HEK293T (cell line): ENCODE results near the gene TRPM3.

Source experiments
- CTCF ChIA-PET: fragments of 350-600 bp; formaldehyde crosslinking; extraction: SDS; loops from one replicate; lab custom pipeline; 2021; ENCODE audit warnings: antibody characterized with exemption, inconsistent platforms; lab: Yijun Ruan, JAX
- POLR2A ChIA-PET: fragments of 350-600 bp; formaldehyde crosslinking; extraction: SDS; loops from one replicate; lab custom pipeline; 2020; ENCODE audit warnings: antibody characterized with exemption, inconsistent platforms; lab: Yijun Ruan, JAX
- DNase-seq: peaks from one replicate; pipeline ENCODE4 v3.0.0; 2012; ENCODE audit warnings: mixed read lengths; ENCODE audit errors: extremely low spot score
- ARNT ChIP-seq: fragments of 450-650 bp; IDR thresholded peaks from 2 replicates; pipeline ENCODE4 v1.6.1; 2017; ENCODE audit warnings: mild to moderate bottlenecking
- BHLHE40 ChIP-seq: fragments of 450-650 bp; IDR thresholded peaks from 2 replicates; pipeline ENCODE4 v1.6.1; 2016; ENCODE audit warnings: mild to moderate bottlenecking, moderate library complexity, borderline replicate concordance
- CTBP1 ChIP-seq: fragments of 450-650 bp; IDR thresholded peaks from 2 replicates; pipeline ENCODE4 v1.6.1; 2016; ENCODE audit warnings: borderline replicate concordance
- ELF4 ChIP-seq: fragments of 450-650 bp; IDR thresholded peaks from 2 replicates; pipeline ENCODE4 v1.6.1; 2017; ENCODE audit warnings: antibody characterized with exemption
- FOXA1 ChIP-seq: fragments of 450-650 bp; IDR thresholded peaks from 2 replicates; pipeline ENCODE4 v1.6.1; 2016; ENCODE audit warnings: mild to moderate bottlenecking
- FOXK2 ChIP-seq: fragments of 450-650 bp; IDR thresholded peaks from 2 replicates; pipeline ENCODE4 v1.6.1; 2016; ENCODE audit warnings: mild to moderate bottlenecking
- FOXM1 ChIP-seq: fragments of 450-650 bp; IDR thresholded peaks from 2 replicates; pipeline ENCODE4 v1.6.1; 2017; ENCODE audit warnings: mild to moderate bottlenecking, borderline replicate concordance
- HDGF ChIP-seq: fragments of 450-650 bp; IDR thresholded peaks from 2 replicates; pipeline ENCODE4 v1.6.1; 2017; ENCODE audit warnings: antibody characterized with exemption, borderline replicate concordance
- L3MBTL2 ChIP-seq: fragments of 450-650 bp; conservative IDR thresholded peaks from 2 replicates; pipeline ENCODE4 v1.6.1; 2016; ENCODE audit warnings: mild to moderate bottlenecking
- LEF1 ChIP-seq: fragments of 450-650 bp; IDR thresholded peaks from 2 replicates; pipeline ENCODE4 v1.6.1; 2017; ENCODE audit warnings: mild to moderate bottlenecking, borderline replicate concordance
- NFRKB ChIP-seq: fragments of 450-650 bp; IDR thresholded peaks from 2 replicates; pipeline ENCODE4 v1.6.1; 2016; ENCODE audit warnings: mild to moderate bottlenecking, moderate library complexity
- PKNOX1 ChIP-seq: fragments of 450-650 bp; IDR thresholded peaks from 2 replicates; pipeline ENCODE4 v1.6.1; 2016
- SP1 ChIP-seq: fragments of 450-650 bp; IDR thresholded peaks from 2 replicates; pipeline ENCODE4 v1.6.1; 2017
- SUZ12 ChIP-seq: fragments of 450-650 bp; IDR thresholded peaks from 2 replicates; pipeline ENCODE4 v1.6.1; 2016; ENCODE audit warnings: mild to moderate bottlenecking
- TARDBP ChIP-seq: fragments of 450-650 bp; IDR thresholded peaks from 2 replicates; pipeline ENCODE4 v1.6.1; 2016
- ZNF384 ChIP-seq: fragments of 450-650 bp; IDR thresholded peaks from 2 replicates; pipeline ENCODE4 v1.6.1; 2016

The TRPM3 gene

GRCh38 chr9:70902692-70903131 is 218.7 kb downstream of the TRPM3 start:
- POLR2A ChIA-PET, result no interaction called here
- no peak for DNase-seq
- TF ChIP-seq HDGF (no peak), TARDBP (no peak), ZNF384 (no peak), FOXA1 (no peak), PKNOX1 (no peak), ELF4 (no peak), CTBP1 (no peak), FOXK2 (no peak), SUZ12 (no peak), BHLHE40 (no peak), NFRKB (no peak), SP1 (no peak), FOXM1 (no peak)
- CTCF ChIA-PET, result no interaction called here

GRCh38 chr9:70902171-70902570 is 219.2 kb downstream of the TRPM3 start:
- DNase-seq, result no peak
- CTCF ChIA-PET, result no interaction called here
- POLR2A ChIA-PET, result no interaction called here
- no peak for TF ChIP-seq PKNOX1
- TF ChIP-seq TARDBP, result no peak
- TF ChIP-seq FOXK2, result no peak
- TF ChIP-seq SP1, result no peak
- no peak for TF ChIP-seq ARNT
- TF ChIP-seq ELF4, result no peak
- TF ChIP-seq CTBP1, result no peak
- TF ChIP-seq HDGF, result no peak
- TF ChIP-seq L3MBTL2, result no peak
- TF ChIP-seq BHLHE40, result no peak
- TF ChIP-seq FOXM1, result no peak
- no peak for TF ChIP-seq NFRKB
- no peak for TF ChIP-seq FOXA1
- TF ChIP-seq LEF1, result no peak
- TF ChIP-seq ZNF384, result no peak
- no peak for TF ChIP-seq SUZ12

GRCh38 chr9:70901746-70902145 is 219.7 kb downstream of the TRPM3 start:
- DNase-seq, result no peak
- TF ChIP-seq LEF1 (no peak), TARDBP (no peak), NFRKB (no peak), ZNF384 (no peak), ARNT (no peak), FOXA1 (no peak), PKNOX1 (no peak), SP1 (no peak), FOXM1 (no peak)
- ChIA-PET CTCF (no interaction called here), POLR2A (no interaction called here)

- ChIA-PET CTCF (no interaction called here), POLR2A (no interaction called here)
- no peak for DNase-seq
- TF ChIP-seq SP1, result no peak
- TF ChIP-seq BHLHE40, result no peak
- no peak for TF ChIP-seq FOXA1
- no peak for TF ChIP-seq SUZ12
- TF ChIP-seq L3MBTL2, result no peak
- no peak for TF ChIP-seq ARNT
- no peak for TF ChIP-seq FOXK2
- no peak for TF ChIP-seq PKNOX1
- TF ChIP-seq TARDBP, result no peak
- TF ChIP-seq HDGF, result no peak
- no peak for TF ChIP-seq NFRKB
- no peak for TF ChIP-seq FOXM1
- no peak for TF ChIP-seq LEF1
These were observed 220.4 kb downstream of the TRPM3 start for GRCh38 chr9:70901013-70901412.

- CTCF ChIA-PET, result no interaction called here
These were observed 227.8 kb downstream of the TRPM3 start for GRCh38 chr9:70893580-70894122.

More at GRCh38 chr9:70893580-70894122, 227.8 kb downstream of the TRPM3 start:
- DNase-seq, result no peak
- TF ChIP-seq ARNT (no peak), L3MBTL2 (no peak), NFRKB (no peak), SUZ12 (no peak), SP1 (no peak), HDGF (no peak), LEF1 (no peak), TARDBP (no peak), BHLHE40 (no peak), PKNOX1 (no peak), CTBP1 (no peak), FOXK2 (no peak), FOXA1 (no peak)
- POLR2A ChIA-PET, result no interaction called here
